WTC11 (cell line): ENCODE measurements around the gene SHC2.

Experiments used
- CTCF ChIP-seq: fragments of 200-600 bp; IDR thresholded peaks from 2 replicates; pipeline ENCODE4 v1.8.0; 2022; ENCODE audit warnings: antibody characterized with exemption
- ESRRA ChIP-seq: sonication (generic); formaldehyde crosslinking; IDR thresholded peaks from 2 replicates; pipeline ENCODE4 v1.8.1; 2022; ENCODE audit warnings: mild to moderate bottlenecking, missing genetic modification reagents, borderline replicate concordance
- NR3C1 ChIP-seq: sonication (generic); formaldehyde crosslinking; conservative IDR thresholded peaks from 2 replicates; pipeline ENCODE4 v1.8.1; 2023; ENCODE audit warnings: low read depth, mild to moderate bottlenecking, missing genetic modification reagents

GRCh38 chr19:492091-492531 lies 31.3 kb upstream of the SHC2 start:
- TF ChIP-seq NR3C1 (CRISPR knock-in tag) (no peak), ESRRA (CRISPR knock-in tag) (no peak), CTCF (no peak)
